HUDEP-2 (cell line): ENCODE results near the gene EXOC6B.

ENCODE experiments used
- DNase-seq, 76 experiments: peaks; one replicate each; lab custom pipeline; 2025; ENCODE audit not compliant: unreplicated experiment in 76 of 76; lab: John Stamatoyannopoulos, UW

The EXOC6B gene

DNA sequence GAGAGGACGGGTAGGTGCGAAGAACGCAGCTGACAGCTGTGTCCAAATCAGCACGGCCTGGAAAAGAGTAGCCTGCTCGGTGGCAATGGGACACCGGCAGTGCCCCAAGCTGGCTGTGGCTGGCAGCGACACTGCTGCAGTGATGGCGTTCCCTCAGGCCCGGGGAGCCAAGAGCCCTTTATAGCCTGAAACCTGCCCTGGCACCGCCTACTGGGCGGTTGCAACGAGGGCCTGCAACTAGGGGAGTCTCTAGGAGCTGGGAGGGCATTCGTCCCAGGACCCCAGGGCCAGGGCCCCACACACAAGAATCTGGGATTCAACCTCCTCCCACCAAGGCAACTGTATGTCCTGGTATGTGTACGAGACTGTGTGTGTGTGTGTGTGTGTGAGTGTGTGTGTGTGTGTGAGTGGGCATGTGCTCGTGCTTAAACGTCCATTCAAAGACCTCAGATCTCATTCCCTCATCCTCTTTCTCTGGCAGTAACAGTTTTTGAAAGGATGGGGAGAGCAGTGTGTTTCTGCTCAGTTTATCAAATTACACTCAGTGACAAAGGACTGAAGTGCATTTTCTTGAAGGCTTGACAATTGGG, 671.4 kb downstream of the EXOC6B start:
- no peak for DNase-seq

DNA sequence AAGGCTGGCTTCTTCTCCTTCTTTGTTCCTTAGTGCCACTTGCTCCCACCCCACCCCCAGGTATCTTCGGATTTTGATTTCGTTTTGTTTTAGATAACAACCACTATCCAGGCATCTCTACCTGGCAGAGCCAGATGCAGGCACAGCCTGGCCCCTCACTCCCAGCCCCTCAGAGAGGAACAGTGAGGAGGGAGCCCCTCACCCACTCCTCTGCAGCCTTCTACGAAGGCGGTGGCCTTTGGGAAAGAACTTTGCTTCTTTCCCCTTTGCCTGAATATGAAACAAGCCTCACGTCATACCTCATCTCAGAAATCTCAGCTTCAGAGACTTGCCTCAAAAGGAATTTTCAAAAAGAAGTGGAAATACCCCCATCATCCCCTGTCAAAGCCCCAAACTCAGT, 671.9 kb downstream of the EXOC6B start:
- no peak for DNase-seq

DNA sequence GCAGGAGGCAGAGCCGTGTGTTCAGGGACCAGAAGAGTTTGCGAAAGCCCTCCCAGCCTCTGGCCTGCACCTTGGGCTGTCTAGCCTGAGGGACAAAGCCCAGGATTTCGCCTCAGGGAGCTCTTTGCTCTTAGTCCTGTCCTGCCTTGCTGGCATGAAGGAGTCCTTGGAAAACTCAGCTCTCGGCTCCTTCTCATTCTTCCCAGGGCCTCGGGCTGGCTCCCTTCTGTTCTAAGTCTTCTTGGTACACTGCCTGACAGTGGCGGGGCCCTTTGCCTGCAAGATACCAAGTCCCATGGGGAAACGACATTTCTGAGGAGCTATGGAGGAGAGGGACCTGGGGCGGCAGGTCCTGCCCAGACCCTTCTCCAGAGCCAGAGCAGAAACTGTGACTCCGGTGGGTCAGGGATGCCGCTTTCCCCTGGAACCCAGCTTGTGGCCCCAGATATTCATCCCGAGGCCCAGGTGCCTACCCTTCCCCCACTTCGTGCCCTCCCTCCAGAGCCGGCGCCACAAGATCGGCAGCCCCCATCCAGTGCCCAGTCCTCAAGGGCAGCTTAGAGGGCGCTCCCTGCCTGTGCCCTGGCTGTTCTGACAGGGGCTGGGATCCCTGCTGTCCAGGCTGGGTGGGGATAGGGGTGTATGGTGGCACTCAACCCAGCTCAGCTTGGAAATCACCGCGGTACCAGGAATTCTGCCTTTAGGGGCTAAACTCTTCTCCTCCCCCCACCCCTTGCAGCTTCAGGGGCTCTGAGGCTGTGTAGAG, 672.6 kb downstream of the EXOC6B start:
- DNase-seq = no peak

DNA sequence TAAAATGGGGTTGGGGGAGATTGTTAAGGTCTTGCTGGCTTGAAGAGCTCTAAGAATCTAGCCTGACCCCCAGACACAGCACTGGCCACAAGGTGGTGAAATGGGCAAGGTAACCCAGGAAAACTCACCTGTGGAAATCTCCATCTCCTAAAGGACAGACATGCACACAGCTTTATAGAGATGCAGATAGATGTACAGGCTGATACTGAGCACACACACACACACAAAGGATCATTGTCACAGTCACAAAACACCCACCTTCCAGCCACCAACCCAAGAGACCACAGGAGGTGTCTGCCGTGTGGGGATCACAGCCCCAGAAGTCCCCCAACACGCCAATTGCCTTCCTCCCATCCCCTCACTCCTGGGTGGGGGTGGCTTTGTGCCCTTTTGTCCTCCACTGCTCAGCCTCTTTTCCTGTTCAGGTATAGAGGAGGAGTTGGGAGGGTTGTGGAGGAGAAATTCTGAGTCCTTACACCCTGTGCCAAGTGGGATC, 674.9 kb downstream of the EXOC6B start:
- DNase-seq = no peak

DNA sequence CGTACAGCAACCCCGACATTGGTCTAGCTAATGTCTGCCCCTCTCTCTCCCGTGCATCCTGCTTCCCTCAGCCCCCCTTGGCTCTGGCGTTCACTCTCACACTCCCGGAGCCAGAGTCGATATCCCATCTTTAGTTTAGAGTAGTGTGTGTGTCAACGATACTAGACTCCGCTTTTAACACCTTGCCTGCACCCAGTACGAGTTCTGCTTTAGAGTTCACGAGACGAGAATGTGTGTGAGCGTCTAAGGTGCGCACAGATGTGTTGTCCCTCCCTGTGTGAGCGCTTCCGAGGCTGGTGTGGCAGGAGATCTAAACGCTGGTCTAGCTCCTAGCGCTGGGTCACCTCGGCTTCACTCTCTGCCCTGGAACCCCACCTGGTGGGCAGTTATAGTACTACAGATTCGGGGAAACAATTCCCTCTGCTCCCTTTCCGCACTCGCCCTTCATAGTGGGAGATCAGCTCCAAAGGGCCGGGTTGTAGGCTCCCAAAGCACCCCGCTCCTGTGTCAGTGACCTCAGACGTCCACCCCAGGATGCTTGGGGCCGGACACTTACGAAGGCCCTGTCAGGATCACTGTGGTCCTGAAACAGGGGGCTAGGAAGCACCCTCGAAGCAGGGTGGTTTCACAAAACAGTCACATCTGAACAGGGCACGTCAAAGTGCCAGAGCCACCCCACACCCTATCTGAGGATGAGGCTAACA, 675.5 kb downstream of the EXOC6B start:
- DNase-seq = peak in 65 of 76 experiments; percentile 2 to 80 (median 48)

DNA sequence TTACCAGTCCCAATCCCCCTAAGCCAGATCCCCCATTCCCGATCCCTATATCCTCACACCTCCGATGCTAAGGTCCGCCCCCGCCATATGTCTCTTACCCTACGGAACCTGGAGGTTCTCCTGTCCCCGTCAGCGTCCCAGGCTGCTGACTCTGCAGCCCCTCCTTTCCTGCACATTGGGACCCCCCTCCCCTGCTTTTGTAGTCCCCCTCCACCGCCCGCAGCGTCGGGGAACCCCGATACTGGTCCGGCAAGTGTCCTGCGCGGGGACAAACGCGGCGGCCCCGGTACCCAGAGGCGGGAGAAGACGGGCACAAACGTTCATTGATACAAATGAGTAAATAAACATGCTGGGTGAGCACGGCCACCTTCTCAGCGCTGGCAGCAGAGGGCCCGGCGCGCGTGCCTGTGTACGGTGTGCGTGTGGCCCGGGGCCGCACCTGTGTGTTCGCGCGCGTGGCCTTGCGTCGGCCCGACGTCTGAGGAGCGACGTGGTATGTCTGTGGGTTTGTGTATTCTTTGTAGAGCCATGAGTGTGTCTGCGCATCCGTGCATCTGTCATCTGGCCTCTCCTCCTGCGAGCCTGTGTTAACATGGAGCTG, 676.2 kb downstream of the EXOC6B start:
- no peak for DNase-seq

DNA sequence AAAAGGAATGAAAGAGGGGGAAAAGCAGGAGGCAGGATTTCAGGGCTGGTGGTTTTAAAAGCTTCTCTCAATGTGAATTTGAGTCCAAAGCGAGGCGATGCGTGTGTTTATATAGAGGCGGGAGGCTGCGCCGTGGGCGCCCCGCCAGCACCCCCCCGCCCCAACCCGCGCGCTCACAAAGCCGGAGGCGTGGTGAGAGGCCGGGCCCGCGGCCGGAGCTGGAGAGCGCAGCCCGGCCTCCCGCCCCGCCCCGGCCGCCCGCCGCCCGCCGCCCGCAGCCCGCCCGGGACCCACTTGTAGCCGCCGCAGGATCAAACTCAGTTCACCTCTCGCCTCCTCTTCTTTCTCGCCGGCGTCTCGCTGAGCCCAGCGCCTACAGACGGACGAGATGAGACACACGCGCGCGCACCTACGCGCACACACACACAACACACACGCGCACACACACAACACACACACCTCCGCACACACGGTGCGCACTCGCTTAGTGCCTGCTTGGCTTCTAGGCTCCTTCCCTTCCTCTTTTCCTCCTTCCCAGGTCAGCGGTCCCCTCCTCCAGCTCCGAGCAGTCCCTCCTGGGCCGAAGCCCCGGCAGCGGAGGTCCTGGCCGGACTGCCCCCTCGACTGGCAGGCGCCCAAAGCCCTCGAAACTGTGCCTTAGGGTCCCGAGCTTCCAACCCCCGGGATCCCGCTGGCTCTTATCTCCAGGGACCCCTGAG, 676.8 kb downstream of the EXOC6B start:
- peak in 2 of 76 experiments; percentile 7 to 15 for DNase-seq

DNA sequence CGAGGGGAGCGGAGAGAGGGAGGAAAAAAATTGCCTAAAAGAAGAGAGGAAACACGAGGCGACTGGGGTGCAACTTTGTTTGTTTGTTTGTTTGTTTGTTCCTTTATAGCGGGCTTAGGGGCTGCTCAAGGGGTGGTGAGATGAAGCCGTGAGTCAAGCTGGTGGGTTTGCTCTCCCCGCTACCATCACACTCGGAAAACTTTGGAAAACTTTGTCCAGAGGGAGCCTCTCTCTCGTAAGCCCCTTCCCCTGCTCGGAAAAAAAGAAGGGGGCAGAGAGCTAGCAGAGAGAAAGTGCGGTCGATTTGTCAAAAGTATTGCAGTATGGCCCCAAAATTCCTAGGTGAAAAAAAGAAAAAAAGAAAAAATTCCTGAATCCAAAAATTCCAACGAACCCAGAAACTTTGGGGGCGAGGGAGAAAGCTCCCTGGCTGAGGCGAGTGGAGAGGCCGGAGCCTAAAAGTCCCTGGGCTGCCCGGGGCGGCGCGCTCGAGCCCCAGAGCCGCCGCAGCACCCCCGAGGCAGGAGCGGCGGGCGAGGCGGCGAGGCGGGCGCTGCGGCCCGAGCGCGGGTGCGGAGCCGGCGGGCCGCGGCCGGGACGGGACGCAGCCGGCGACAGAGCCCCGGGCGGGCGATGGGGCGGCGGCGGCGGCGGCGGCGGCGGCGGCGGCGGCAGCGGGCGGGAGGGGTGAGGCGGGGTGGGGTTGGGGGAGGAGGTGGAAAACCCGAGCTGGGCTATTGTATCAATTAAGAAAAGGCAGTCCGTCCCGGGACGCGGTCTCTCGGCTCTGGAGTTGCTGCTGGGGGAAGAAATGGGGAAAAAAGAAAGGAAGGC, 677.6 kb downstream of the EXOC6B start:
- DNase-seq = no peak

DNA sequence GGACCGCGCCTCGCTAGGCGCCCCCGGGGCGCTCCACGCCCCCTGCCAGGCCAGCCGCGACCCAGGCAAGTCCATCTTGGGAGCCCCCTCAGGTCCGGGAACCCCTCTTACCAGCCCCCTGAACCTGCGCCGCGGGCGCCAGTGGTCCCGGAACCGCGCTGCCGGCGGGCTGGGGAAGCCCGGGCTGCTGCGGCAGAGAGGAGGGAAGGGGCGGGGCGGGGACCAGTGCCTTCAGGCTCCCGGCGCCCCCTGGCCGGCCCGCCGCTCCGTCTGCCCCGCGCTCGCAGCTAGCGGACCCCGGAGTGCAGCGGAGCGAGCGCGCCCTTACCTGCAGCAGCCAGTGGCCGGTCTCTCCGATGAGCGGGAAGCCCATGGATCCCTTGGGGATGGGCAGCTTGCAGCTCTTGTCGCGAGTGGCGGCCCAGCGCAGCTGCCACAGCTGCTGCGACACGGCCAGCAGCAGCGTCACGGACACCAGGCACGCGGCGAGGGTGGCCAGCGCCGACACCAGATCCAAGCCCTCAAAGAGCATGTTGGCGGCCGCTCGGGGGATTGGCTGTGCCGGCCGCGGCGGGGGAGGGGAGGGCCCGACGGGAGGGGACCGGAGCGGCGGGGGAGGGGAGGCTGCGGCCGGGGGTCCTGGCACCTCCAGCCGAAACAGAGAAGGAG, 678.4 kb downstream of the EXOC6B start, which contains the start of gene CYP26B1:
Gene CYP26B1, minus strand, starts transcription at position 560 of the 669 bp plus-strand sequence. Its CDS starts 28 bp downstream, at position 532.
- DNase-seq = no peak

DNA sequence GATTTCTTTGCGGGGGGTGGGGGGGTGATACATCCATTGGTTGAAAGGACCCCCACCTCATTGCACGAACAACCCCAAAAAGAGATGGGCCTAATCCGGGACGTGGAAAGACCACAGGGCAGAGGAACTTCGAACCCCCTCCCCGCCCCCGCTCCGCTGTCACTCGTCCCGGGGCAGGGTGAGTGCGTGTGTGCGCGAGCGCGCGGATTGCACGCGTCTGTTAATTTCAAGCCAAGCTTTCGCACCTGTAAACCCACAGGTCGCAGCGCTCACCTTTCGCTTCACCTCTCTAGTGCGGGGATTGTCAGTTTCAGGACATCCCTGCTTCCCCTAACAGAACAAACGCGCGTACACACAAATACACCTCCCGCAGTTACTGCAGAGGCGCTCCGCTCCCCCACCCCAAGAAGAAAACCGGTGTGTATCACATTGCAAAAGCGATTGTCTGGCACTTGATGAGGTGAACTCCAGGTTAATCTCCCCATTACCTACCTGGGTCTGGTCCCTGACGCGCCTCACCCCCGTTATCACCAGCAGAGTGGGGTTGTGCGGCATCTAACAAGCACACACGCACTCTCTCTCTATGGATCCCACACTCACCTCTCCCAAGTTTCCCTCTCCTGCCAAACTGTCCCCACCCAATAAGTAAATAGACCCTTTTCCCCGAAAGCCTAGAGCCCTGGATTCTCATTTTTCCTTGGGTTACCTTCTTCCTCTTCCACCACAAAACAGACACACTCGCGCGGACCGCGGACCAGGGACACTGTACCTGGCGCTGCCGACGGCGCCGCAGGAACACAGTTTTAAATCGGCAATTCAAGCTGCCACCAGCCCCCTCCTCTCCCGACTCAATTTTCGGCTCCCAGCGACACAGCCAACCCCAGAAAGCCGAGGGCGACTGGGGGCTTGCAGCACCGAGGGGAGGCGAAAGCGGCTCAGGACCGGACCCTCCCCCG, 679.2 kb downstream of the EXOC6B start:
- no peak for DNase-seq

DNA sequence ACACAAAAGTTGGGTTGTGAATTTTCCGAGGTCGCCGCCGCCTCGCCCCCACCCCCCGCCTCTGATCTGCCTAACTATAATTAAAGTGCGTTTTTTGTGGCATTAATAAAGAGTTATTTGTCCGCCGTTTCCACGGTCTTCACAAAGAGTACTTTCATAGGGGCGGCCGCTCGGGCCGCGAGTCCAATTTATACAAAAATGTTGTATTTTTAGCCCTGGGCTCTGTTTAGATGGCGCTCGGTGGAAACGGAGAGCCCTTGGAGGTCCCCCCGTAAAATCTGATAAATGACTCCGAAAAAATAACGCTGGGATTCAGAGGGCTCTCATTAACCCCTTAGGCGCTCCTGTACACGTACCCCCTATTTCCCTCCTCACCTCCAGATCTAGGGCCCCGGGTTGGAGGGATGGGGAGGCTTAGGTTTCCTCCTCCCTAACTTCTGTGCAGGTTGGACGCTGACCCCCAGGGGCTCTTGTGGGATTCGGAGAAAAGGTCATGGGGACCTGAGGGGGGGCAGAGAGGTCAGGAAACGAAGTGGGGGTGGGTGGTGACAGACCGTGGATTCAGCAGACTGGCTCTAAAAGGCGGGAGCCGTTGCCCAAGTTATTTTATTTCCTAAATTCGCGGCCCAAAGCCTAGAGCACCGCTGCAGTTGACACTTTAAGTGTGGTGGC, 680.0 kb downstream of the EXOC6B start:
- no peak for DNase-seq

DNA sequence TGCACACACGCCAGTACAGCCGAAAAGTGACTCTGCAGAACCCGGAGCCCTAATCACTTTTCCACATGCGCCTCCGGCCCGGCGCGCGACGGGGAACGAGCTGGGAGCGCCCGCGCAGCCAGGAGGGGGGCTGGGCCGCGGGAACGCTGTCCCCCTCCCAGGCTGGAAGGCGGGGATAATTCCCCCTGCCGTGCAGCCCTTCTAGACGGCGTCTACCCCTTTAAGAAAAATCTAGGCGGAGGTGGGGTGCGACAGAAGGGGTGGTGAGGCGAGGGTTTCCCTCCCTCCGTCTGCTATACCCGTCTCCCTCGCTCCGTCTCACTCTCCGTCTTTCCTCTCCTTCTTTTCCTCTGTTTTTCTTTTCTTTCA, 680.6 kb downstream of the EXOC6B start:
- no peak for DNase-seq

DNA sequence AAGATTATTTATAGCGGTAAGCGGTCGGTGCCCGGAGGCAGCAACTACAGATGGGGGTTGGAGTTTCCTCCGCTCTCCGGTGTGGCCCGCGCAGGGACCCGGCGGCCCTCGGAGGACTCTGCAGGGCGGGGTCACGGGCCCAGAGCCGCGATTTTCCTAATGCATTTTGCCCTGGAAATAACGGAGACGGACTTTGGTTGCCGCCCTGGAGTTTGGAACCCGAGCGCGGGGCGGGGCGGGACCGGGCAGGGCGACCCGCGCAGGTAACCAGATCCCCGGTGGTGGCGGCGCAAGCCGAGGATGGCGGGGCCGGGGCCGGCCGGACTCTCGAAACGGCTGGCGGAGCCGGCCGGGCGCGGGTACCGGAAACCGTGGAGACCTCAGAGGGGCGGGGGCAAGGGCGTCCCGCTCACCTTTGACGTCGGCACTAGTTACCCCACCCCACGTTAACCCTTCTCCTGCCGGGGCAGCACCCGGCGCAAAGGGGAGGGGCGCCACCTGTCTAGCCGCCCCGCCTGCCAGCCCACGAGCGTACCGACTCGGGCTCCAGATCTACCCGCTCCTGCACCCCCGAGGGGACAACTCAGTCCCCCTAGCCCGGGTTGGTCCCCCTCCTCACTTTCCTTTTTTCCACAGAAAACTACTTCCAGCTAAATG, 681.1 kb downstream of the EXOC6B start:
- no peak for DNase-seq

DNA sequence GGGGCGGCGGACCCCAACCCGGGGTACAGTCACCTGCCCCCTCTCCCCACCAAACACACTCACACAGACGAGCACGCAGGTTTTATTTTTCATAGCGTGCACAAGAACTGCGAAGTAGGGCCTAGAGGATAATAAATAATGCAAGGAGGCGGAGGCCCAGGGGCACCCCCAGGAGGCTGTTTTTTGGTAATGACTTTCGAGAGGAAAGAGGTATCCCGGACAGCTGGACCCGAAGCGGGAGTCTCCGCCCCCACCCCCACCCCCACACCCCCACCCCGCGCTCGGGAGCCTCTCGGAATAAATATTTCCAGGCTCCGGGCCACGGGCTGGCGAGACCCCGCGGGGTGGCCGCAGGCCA, 681.6 kb downstream of the EXOC6B start:
- DNase-seq = no peak

DNA sequence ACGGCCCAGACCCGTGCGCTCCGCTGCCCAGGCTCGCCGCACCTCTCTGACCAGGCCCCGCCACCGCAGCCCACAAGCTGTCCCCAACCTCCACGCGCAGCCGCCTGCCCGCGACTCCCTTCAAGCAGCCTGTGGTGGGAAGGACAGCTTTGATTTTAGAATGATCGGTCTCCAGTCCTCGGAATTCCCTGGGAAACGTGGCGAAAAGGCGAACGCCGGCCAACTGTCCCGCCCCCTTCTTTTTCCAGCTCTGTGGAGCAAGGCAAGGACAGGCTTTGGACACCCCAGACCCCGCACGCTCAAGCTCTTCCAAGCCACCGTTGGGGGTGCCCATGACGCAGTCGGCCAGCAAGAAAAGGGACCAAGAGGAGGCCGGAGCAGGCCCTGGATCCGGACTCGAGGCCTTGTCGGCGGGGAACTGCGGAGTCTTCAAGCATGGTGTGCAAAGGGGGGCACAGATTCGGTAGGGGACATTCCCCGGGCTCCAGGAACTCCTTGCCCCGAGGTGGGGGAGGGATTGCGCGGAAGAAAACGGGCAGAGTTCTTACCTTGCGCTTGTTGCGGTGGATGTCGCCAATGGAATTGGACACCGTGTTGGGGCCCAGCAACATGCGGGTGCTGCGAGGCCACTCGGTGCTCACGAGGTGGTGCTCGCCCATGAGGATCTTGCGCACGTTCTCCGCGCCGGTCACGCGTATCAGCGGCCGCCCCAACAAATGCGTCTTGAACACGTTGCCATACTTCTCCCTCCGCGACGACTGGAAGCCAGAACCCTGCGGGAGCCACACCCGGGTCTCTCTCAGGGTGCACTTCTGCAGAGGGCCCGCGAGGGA, 682.2 kb downstream of the EXOC6B start:
- DNase-seq = peak in 1 of 76 experiments; percentile 31
